DOHH2 (cell line): ENCODE results near the gene MFRP.

ENCODE experiments used
- EZH2phosphoT487 ChIP-seq: fragments of 200-600 bp; sonication (generic); IDR thresholded peaks from 2 replicates; pipeline ENCODE4 v1.6.1; 2017; ENCODE audit warnings: borderline replicate concordance, mild to moderate bottlenecking, antibody characterized with exemption, low read length, moderate library complexity, mixed read lengths
- TF ChIP-seq, protein P1 (sequence below): fragments of 200-600 bp; sonication (generic); IDR thresholded peaks from one replicate; pipeline ENCODE4 v1.5.1; 2014; ENCODE audit warnings: antibody characterized with exemption, mild to moderate bottlenecking, low read depth, low read length; ENCODE audit not compliant: poor library complexity, severe bottlenecking

- TF ChIP-seq, protein P1, sequence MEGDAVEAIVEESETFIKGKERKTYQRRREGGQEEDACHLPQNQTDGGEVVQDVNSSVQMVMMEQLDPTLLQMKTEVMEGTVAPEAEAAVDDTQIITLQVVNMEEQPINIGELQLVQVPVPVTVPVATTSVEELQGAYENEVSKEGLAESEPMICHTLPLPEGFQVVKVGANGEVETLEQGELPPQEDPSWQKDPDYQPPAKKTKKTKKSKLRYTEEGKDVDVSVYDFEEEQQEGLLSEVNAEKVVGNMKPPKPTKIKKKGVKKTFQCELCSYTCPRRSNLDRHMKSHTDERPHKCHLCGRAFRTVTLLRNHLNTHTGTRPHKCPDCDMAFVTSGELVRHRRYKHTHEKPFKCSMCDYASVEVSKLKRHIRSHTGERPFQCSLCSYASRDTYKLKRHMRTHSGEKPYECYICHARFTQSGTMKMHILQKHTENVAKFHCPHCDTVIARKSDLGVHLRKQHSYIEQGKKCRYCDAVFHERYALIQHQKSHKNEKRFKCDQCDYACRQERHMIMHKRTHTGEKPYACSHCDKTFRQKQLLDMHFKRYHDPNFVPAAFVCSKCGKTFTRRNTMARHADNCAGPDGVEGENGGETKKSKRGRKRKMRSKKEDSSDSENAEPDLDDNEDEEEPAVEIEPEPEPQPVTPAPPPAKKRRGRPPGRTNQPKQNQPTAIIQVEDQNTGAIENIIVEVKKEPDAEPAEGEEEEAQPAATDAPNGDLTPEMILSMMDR = no peak
- no peak for TF ChIP-seq EZH2phosphoT487
Observed at GRCh38 chr11:119370486-119371046, 24.1 kb upstream of the MFRP start.
